GM23338 (cell line): Measurements from ENCODE around the gene RCOR1. TPM values are rescaled to one million over a fixed set of nuclear protein-coding genes. Genes with fewer than 3 reads are reported as not detected.

ENCODE experiments used
- ATAC-seq: fragments of 200-7000 bp; cut with Tn5 transposase; 3 replicates; pipeline ENCODE4 v1.9.1; 2020
- DNase-seq: peaks from one replicate; pipeline ENCODE4 v3.0.0-alpha.2; 2015; ENCODE audit warnings: low spot score
- H2AFZ ChIP-seq: fragments of 200-600 bp; sonication (generic); 2 replicates; pipeline ENCODE4 v1.8.0; 2016; ENCODE audit warnings: antibody characterized with exemption, mild to moderate bottlenecking, moderate library complexity
- H3F3A ChIP-seq: fragments of 200-600 bp; sonication (generic); replicated peaks from 2 replicates; pipeline ENCODE4 v1.8.0; 2017; ENCODE audit warnings: antibody characterized with exemption, mixed run types, low read depth
- H3K27ac ChIP-seq: fragments of 200-600 bp; sonication (generic); 2 replicates; pipeline ENCODE4 v1.6.1; 2016; ENCODE audit warnings: low read depth
- H3K27me3 ChIP-seq: fragments of 200-600 bp; sonication (generic); 2 replicates; pipeline ENCODE4 v1.8.0; 2016; ENCODE audit warnings: mild to moderate bottlenecking, mixed run types, moderate library complexity; ENCODE audit not compliant: insufficient read depth
- H3K36me3 ChIP-seq: fragments of 200-600 bp; sonication (generic); 2 replicates; pipeline ENCODE4 v1.8.0; 2016; ENCODE audit warnings: mild to moderate bottlenecking; ENCODE audit not compliant: insufficient read depth
- H3K4me1 ChIP-seq: fragments of 200-600 bp; sonication (generic); 2 replicates; pipeline ENCODE4 v1.8.0; 2016; ENCODE audit warnings: mild to moderate bottlenecking, moderate library complexity; ENCODE audit not compliant: insufficient read depth
- H3K4me2 ChIP-seq: fragments of 200-600 bp; sonication (generic); 2 replicates; pipeline ENCODE4 v1.7.1; 2017; ENCODE audit warnings: mixed run types
- H3K4me3 ChIP-seq: fragments of 200-600 bp; sonication (generic); 2 replicates; pipeline ENCODE4 v1.6.1; 2016; ENCODE audit warnings: mixed run types
- H3K79me2 ChIP-seq: fragments of 200-600 bp; sonication (generic); replicated peaks from 2 replicates; pipeline ENCODE4 v1.8.0; 2017; ENCODE audit warnings: mild to moderate bottlenecking; ENCODE audit not compliant: insufficient read depth
- H3K9me2 ChIP-seq: fragments of 200-600 bp; sonication (generic); 2 replicates; pipeline ENCODE4 v1.8.0; 2017; ENCODE audit not compliant: insufficient read depth
- H4K20me1 ChIP-seq: fragments of 200-600 bp; sonication (generic); replicated peaks from 2 replicates; pipeline ENCODE4 v1.8.0; 2017; ENCODE audit warnings: mild to moderate bottlenecking; ENCODE audit not compliant: insufficient read depth
- H3K27ac Mint-ChIP-seq: 2 replicates; pipeline ENCODE4 v1.8.0; 2020; ENCODE audit warnings: inconsistent platforms, mild to moderate bottlenecking, moderate library complexity, mixed read lengths
- H3K27me3 Mint-ChIP-seq: 3 replicates; pipeline ENCODE4 v1.8.0; 2022; ENCODE audit warnings: low read depth, mild to moderate bottlenecking, moderate library complexity, mixed read lengths, inconsistent platforms; ENCODE audit not compliant: insufficient read depth, poor library complexity
- H3K36me3 Mint-ChIP-seq: 3 replicates; pipeline ENCODE4 v1.8.0; 2021; ENCODE audit warnings: low read depth, mild to moderate bottlenecking, inconsistent platforms, moderate library complexity, mixed read lengths
- H3K4me1 Mint-ChIP-seq: 3 replicates; pipeline ENCODE4 v1.8.0; 2020; ENCODE audit warnings: mild to moderate bottlenecking, inconsistent platforms, mixed read lengths
- H3K4me3 Mint-ChIP-seq: 3 replicates; pipeline ENCODE4 v1.8.0; 2021; ENCODE audit warnings: moderate library complexity, mild to moderate bottlenecking, inconsistent platforms, mixed read lengths
- H3K9me3 Mint-ChIP-seq: 3 replicates; pipeline ENCODE4 v1.8.0; 2020; ENCODE audit warnings: moderate library complexity, mild to moderate bottlenecking, inconsistent platforms, mixed read lengths
- EZH2 ChIP-seq: fragments of 200-600 bp; sonication (generic); IDR thresholded peaks from one replicate; pipeline ENCODE4 v1.8.0; 2017; ENCODE audit warnings: antibody characterized with exemption, mild to moderate bottlenecking, low read depth; ENCODE audit not compliant: unreplicated experiment
- EZH2phosphoT487 ChIP-seq: fragments of 200-600 bp; sonication (generic); IDR thresholded peaks from one replicate; pipeline ENCODE4 v1.8.1; 2018; ENCODE audit warnings: antibody characterized with exemption; ENCODE audit not compliant: unreplicated experiment
- JUNB ChIP-seq: IDR thresholded peaks from one replicate; pipeline ENCODE4 v1.6.1; 2016; ENCODE audit warnings: antibody characterized with exemption; ENCODE audit not compliant: unreplicated experiment
- NANOG ChIP-seq: IDR thresholded peaks from 2 replicates; pipeline ENCODE4 v1.6.1; 2016; ENCODE audit warnings: antibody characterized with exemption, borderline replicate concordance
- POLR2AphosphoS5 ChIP-seq: IDR thresholded peaks from 2 replicates; pipeline ENCODE4 v1.6.1; 2016; ENCODE audit warnings: antibody characterized with exemption, low read depth
- REST ChIP-seq: IDR thresholded peaks from one replicate; pipeline ENCODE4 v1.6.1; 2018; ENCODE audit warnings: antibody characterized with exemption; ENCODE audit not compliant: unreplicated experiment
- STAT1 ChIP-seq: IDR thresholded peaks from one replicate; pipeline ENCODE4 v1.6.1; 2016; ENCODE audit warnings: antibody characterized with exemption; ENCODE audit not compliant: unreplicated experiment
- ZNF114 ChIP-seq: fragments of 250-450 bp; sonication (Bioruptor Pico); IDR thresholded peaks from 2 replicates; pipeline ENCODE4 v1.5.0; 2020; ENCODE audit warnings: mild to moderate bottlenecking, moderate library complexity
- ZNF462 ChIP-seq: fragments of 250-450 bp; sonication (Bioruptor Pico); IDR thresholded peaks from 2 replicates; pipeline ENCODE4 v1.5.0; 2020; ENCODE audit warnings: mild to moderate bottlenecking, moderate library complexity
- polyA plus RNA-seq: library from polyadenylated mRNA; unstranded; fragments of >200 nt; fragmentation: Nextera tagmentation; extraction: Ambion mirVana; gene quantifications from 2 replicates; pipeline ENCODE4 v1.2.1, GENCODE V29; 2016
- total RNA-seq: library from RNA; depleted of rRNA; stranded (reverse); fragments of >200 nt; shearing (Covaris generic); gene quantifications from 2 replicates; pipeline ENCODE4 v1.2.3, GENCODE V29; 2014

RCOR1 gene
- total and polyA plus RNA-seq, 2 experiments from 2014 or later: 7.6 to 26.1 TPM

- peaks cover 14% of the 10 kb centered on the region for H3K27me3 Mint-ChIP-seq
These were observed 159.9 kb downstream of the RCOR1 start for GRCh38 chr14:102752239-102752847.

GRCh38 chr14:102754370-102755262 lies 162.2 kb downstream of the RCOR1 start:
- H3K27ac ChIP-seq: no peak overlapping the region
- DNase-seq: no peak
- H3K4me3 ChIP-seq: no peak overlapping the region
- H2AFZ ChIP-seq: no peak overlapping the region
- H3K36me3 ChIP-seq: no peaks in the 10 kb centered on the region
- peaks cover 20% of the 10 kb centered on the region for H3K4me1 Mint-ChIP-seq
- H3K4me2 ChIP-seq: no peak overlapping the region
- H3K4me1 ChIP-seq: peaks cover 11% of the 10 kb centered on the region
- no peaks in the 10 kb centered on the region for H3K9me2 ChIP-seq
- H3K36me3 Mint-ChIP-seq: no peaks in the 10 kb centered on the region
- no peaks in the 10 kb centered on the region for H4K20me1 ChIP-seq
- H3K79me2 ChIP-seq: no peaks in the 10 kb centered on the region
- peak overlapping the region; percentile 85; the same call in 1 of the 2 replicates for H3K27ac Mint-ChIP-seq
- TF ChIP-seq ZNF462 (CRISPR knock-in tag) (no peak), EZH2 (no peak), STAT1 (no peak), EZH2phosphoT487 (no peak), POLR2AphosphoS5 (no peak), NANOG (no peak), ZNF114 (CRISPR knock-in tag) (no peak), REST (no peak)
- H3K9me3 Mint-ChIP-seq: no peaks in the 10 kb centered on the region
- 0 out of 2 replicates have a peak, but pooled peaks cover 2% of the 10 kb centered on the region for H3F3A ChIP-seq
- H3K27me3 Mint-ChIP-seq: peaks cover 10% of the 10 kb centered on the region
- no peak for ATAC-seq
- no peaks in the 10 kb centered on the region for H3K27me3 ChIP-seq
- no peak overlapping the region for H3K4me3 Mint-ChIP-seq

More at GRCh38 chr14:102752239-102752847, 159.9 kb downstream of the RCOR1 start:
- Mint-ChIP-seq H3K9me3 (no peaks in the 10 kb centered on the region), H3K27ac (peak overlapping the region; percentile 44; the same call in 1 of the 2 replicates), H3K36me3 (no peaks in the 10 kb centered on the region; the same call in 2 of the 3 replicates), H3K4me3 (no peak overlapping the region), H3K4me1 (peaks cover 17% of the 10 kb centered on the region)
- H3K9me2 ChIP-seq: no peaks in the 10 kb centered on the region
- no peak for TF ChIP-seq POLR2AphosphoS5
- TF ChIP-seq ZNF114 (CRISPR knock-in tag): no peak
- TF ChIP-seq JUNB: no peak
- H3F3A ChIP-seq: 0 out of 2 replicates have a peak, but pooled peaks cover 4% of the 10 kb centered on the region
- no peak overlapping the region for H3K4me2 ChIP-seq
- H3K36me3 ChIP-seq: no peaks in the 10 kb centered on the region
- no peak overlapping the region for H2AFZ ChIP-seq
- no peaks in the 10 kb centered on the region for H3K27me3 ChIP-seq
- peaks cover 4% of the 10 kb centered on the region; the same call in 1 of the 2 replicates for H3K4me1 ChIP-seq
- no peak overlapping the region for H3K27ac ChIP-seq
- no peak overlapping the region for H3K4me3 ChIP-seq
- DNase-seq (no peak), ATAC-seq (no peak)
- H3K79me2 ChIP-seq: no peaks in the 10 kb centered on the region
- H4K20me1 ChIP-seq: no peaks in the 10 kb centered on the region
